ENCODE measurements around the gene UCP2.
"Not testable (repeated sequence)": the region's sequence is repeated elsewhere in the genome, so short reads cannot be mapped to it uniquely, and the experiment has no call there.

Gene UCP2

GRCh38 chr11:73990730-73991129 lies 8.1 kb upstream of the UCP2 start:
- DNase-seq: no peak

DNA sequence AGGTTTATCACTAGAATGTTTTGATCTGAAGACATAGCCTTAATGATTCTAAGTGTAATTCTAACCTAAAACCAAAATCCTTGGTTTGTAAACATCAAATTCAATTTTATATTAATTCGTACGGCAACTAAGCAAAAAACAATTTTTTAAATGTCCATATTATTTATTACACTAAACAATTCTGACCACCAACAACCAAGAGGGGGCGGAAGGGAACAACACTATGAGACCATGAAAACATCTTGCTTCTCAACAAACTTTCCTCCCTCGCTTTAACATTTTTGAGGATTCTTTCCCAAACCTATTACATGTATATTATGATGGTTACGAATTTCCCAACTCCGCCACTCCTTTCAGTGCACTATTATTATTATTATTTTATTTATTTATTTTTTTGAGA lies 6.5 kb upstream of the UCP2 start:
- DNase-seq: no peak

GRCh38 chr11:73988227-73988626 lies 5.6 kb upstream of the UCP2 start:
- DNase-seq: no peak

DNA sequence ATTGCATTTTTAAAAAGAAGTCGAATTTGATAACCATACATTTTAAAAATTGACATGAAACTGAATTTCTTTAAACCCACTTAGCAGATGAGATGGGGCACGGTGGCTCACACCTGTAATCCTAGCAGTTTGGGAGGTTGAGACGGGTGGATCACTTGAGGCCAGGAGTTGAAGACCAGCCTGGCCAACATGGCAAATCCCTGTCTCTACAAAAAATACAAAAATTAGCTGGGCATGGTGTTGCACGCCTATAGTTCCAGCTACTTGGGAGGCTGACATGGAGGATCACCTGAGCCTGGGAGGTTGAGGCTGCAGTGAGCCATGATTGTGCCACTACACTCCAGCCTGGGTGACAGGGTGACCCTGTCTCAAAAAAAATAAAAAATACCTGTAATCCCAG lies 3.0 kb upstream of the UCP2 start:
- DNase-seq: not testable (repeated sequence)

DNA sequence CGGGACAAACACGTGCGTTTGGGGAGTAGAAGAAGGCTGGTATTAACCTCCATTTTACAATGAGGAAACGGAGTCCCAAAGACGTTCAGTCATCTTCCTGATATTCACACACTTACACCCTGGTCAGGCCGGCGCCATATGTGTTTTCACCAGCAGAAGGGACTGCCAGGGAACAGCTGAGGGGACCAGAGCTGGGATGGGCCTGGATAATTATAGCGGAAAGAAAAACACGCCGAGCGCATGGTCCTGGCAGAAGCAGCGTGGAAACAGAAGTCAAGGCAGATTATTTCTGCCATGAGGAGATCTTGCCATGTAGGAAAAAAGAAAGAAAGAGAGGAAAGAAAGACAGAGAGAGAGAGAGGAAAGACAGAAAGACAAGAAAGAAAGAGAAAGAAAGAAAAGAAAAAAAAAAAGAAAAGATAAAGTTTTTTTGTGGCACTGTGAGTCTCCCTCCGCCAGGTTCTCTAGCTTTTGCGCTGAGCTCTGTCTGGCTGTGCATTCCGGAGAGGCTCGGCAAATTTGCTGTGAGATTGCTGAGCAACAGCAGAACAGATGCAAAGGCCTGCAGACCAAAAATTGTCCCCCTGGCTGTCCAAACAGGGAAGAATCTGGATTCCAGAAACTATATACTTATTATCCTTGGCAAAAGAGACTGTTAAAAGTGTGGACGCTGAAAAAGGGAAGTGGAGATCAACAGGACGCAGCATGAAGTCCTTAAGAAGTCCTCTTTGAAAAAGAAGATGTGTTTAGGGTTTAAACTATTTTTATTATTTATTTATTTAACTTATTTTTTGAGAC lies 1.3 kb upstream of the UCP2 start:
- DNase-seq: no peak

DNA sequence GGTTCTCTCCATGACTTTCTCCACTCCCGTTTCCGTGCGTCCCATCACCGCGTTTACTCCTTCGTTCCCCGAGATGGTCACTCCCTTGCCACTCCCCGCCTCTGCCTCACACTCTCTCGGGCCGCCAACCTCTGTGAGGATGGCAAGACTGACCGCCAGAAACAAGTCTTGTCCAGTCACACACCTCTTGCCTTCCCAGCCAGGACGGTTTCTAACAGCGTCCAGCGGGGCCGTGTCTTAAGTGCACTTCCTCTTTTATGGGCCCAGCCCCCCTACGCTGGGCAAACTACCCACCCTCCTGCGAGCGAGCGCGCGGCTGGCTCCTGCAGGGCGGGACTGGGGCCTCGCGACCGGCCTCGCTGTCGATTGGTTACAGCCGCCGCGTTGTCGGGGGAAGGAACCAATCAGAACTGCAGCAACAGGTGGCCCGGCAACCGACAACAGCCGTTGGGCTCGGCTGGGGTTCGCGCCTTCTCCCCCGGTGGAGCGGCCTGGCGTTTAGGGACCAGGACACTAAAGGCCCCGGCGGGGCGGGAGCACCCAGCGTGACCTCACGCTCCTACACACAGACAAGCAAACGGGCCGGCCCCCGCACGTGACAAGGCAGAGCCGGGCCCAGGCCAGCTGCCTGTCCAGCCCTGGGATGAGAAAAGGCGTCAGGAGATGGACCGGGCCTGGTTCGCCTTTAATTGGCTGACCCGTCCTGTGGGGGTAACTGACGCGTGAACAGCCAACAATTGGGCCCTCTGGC lies 522 bp upstream of the UCP2 start:
- peak; percentile 90 to 95 for DNase-seq

DNA sequence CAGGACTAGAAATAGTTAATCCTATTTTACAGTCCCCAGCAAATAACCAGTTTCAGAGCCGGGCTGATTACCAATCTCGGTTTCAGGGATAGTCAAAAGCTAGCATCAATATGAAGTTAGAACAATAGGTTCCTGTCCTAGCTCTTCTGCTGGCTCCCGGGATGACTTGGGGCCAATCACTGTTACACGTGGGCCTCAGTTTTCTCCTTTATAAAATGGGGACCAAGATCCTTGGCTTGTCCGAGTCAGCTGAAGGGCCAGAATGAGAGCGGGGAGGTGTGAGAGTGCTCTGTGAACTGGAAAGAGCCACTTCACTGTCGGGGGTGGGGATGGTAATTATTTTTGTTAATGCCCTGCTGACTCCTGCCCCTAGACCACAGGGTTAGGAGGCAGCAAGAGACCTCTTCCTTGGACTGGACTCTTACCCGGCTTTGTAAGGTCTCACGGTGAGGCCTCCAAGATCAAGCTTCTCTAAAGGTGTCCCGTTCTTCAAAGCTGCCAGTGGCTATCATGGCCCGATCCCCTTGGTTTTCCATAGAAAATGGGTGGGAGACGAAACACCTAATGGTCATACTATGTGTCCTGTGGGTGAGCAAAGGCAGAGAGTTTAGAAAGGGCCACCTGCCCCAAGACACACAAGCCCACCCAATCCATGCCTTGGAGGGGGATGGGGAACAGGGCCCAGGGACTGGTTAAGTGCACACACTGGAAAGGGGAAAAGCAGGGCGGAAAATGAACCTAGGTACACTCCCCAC lies 1.4 kb downstream of the UCP2 start:
- no peak for DNase-seq

GRCh38 chr11:73980001-73980961 lies 2.4 kb downstream of the UCP2 start:
- DNase-seq: no peak

DNA sequence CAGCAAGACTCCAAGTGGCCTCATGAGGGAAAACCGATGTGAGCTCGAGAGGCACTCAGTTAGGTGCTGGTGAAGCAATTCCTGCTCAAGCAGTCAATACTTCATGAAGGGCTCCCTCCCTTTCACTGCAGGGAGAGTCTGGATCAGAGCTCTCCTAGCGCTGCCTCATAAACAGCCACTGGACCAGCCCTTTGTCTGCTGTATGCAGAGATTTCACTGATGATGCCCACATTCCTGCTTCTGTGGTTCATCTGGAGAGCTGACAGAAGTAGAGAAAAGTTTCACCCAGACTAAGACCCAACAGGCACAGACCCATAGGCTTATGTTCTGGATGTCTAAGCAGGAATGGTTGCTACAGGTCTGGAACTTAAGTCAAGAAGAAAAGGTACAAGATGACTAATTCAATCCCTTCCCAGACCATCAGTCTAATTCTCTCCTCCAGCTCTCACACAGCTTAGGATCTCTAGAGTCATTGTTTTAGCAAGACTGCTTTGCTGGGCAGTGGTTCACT lies 4.0 kb downstream of the UCP2 start:
- no peak for DNase-seq

DNA sequence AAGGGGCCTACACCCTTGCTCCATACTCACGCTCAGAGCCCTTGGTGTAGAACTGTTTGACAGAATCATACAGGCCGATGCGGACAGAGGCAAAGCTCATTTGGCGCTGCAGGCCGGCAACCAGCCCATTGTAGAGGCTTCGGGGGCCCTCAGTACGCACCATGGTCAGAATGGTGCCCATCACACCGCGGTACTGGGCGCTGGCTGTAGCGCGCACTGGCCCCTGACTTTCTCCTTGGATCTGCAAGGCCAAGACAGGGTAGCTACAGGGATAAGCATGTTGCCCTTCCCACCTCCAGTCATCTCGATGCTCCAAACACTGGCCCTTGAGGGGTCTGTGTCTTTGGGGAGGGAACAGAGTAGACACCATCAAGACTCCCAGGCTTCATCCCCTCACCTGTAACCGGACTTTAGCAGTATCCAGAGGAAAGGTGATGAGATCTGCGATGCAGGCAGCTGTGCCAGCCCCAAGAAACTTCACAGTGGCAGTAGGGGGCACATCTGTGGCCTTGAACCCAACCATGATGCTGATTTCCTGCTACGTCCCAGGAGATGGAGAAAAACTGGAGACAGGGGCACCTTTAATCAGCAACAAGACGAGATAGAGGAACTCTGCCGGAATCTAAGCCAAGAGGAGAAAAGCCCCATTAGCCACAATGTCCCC lies 4.7 kb downstream of the UCP2 start:
- no peak for DNase-seq

DNA sequence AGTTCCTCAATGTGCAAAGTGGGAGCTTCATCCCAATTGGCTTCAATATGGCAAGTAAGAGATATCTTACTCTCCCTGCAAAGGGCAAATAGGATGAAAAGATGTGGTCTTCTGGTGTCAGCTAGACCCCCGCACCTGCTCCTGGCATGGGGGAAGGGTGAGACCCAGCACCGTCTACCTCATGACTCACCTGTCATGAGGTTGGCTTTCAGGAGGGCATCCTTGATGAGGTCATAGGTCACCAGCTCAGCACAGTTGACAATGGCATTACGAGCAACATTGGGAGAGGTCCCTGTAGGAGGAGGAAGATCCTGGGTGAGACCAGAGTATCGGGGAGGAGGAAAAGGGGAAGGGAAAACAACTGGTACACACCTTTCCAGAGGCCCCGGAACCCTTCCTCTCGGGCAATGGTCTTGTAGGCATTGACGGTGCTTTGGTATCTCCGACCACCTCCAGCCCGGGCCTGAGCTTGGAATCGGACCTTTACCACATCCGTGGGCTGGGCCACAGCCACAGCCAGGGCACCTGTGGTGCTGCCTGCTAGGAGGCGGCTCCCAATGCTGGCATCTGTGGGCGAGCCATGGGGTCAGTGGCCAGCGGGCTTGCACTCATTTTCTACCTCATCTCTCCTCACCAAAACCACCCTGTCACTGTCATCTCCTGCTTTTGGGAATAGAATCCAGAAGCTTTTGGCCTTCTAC lies 6.0 kb downstream of the UCP2 start:
- no peak for DNase-seq

DNA sequence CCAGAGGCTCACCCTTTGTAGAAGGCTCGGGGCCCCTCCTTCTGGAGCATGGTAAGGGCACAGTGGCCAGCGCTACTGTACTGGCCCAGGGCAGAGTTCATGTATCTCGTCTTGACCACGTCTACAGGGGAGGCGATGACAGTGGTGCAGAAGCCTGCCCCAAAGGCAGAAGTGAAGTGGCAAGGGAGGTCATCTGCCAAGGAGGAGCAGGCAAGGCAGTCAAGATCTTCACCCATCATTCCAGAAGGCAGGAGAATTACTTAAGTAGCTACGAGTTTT lies 7.2 kb downstream of the UCP2 start:
- DNase-seq: no peak

DNA sequence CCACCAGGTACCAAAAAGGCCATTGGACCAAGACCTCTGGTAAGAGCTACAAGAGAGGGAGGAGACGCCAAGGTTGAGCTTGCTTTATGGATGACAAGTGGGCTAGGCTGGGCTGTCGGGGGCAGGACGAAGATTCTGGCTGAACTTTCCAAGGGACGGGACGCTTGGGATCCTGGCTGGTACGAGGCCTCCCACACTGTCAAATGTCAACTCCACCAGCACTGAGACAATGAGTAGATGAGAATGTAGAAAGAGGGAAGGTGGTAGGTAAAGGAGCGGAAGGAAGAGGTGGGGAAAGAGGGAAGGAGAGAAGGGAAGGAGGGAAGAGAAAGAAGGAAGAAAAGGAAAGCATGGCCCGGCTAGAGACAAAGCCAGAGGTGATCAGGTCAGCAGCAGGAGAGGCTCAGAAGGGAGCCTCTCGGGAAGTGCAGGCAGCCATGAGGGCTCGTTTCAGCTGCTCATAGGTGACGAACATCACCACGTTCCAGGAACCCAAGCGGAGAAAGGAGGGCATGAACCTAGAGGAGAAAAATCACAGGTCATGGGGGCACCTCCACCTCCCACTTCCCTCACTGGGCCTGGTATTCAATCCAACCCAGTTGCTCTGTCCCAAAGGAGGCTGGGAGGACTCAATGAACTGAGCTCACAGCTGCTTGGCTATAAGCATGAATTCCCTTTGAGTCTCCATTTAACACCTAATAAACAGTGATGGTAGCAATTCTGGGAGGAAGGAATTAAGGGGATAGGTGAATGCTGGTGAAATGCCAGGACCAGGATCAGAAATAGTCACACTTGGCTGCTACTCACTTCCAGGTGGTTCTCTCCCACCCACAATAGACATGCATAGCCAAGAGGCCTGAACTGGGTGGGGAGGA lies 7.8 kb downstream of the UCP2 start:
- no peak for DNase-seq

GRCh38 chr11:73972620-73973449 lies 9.8 kb downstream of the UCP2 start:
- DNase-seq: no peak

- no peak for DNase-seq
Measured at GRCh38 chr11:73972187-73972586, 10.5 kb downstream of the UCP2 start.

- no peak for DNase-seq
Measured at GRCh38 chr11:73971175-73971719, 11.4 kb downstream of the UCP2 start.

- DNase-seq: no peak
Measured at GRCh38 chr11:73969991-73970800, 12.4 kb downstream of the UCP2 start.

- DNase-seq: no peak
Measured at GRCh38 chr11:73969091-73969490, 13.6 kb downstream of the UCP2 start.
